Measurements from ENCODE around the gene ANKS1B. TPM values are rescaled to one million over a fixed set of nuclear protein-coding genes. Genes with fewer than 3 reads are reported as not detected.

The ANKS1B gene
- total RNA-seq, 1 experiment from 2014 or later = 0.61 TPM

DNA sequence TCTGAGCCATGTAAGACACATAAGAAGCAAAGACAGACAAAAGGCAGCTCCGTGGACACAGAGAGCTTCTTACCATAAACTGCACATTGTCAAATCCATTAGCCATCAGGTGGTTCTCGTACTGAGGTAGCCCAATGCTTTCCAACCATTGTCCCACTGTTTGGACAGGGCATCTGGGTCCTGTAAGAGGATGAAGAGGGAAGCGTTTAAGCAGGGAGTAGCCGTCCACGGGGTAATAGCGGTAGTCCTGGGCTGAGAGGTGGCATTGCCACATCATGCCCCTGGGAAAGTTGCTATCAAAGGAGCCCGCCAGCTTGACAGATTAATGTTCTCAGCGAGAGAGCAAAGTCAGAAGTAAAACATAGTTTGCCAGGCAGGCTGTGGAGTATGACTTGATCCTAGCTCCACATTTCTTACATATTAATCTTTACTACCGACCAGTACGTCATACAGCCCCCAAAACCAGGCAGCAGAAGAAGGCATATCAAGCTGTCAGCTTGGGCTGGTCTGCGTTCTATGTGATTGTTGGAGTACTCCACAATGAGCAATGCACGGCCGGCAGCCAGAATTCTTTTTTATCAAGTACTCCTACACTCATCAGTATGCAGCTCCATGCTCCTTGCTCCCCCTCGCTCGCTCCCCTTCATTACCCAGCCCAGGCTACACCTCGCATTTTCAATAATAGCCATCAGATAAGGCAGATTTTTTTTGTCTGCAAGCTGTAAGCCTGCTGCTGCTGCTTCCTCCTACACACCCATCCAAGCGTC lies 830.3 kb downstream of the ANKS1B start:
- no peaks in the 10 kb centered on the region for H3K27me3 ChIP-seq (replicated peaks; ENCODE audit: control insufficient read depth, insufficient read depth, low read length)
- ChIA-PET POLR2A (no interaction called here), CTCF (no interaction called here)
- H3K4me3 ChIP-seq (ENCODE audit: low read depth, low read length) = no peak overlapping the region
- no peak for DNase-seq
- BruUV-seq (replicated peaks) = no TSS peak
- Mint-ChIP-seq H3K36me3 (ENCODE audit: insufficient read depth, unreplicated experiment) (no peaks in the 10 kb centered on the region), H3K27ac (ENCODE audit: unreplicated experiment) (no peak overlapping the region), H3K4me3 (ENCODE audit: unreplicated experiment) (no peak overlapping the region), H3K9me3 (ENCODE audit: unreplicated experiment) (no peaks in the 10 kb centered on the region), H3K27me3 (ENCODE audit: insufficient read depth, unreplicated experiment) (peaks cover 7% of the 10 kb centered on the region), H3K4me1 (ENCODE audit: low read depth, unreplicated experiment) (no peaks in the 10 kb centered on the region)
- H3K4me1 ChIP-seq = no peaks in the 10 kb centered on the region
- intact Hi-C loops (cut with micrococcal nuclease; ENCODE audit: unreplicated experiment) = no loop called here
- H3K9me3 ChIP-seq = no peaks in the 10 kb centered on the region
- TF ChIP-seq, protein P1, sequence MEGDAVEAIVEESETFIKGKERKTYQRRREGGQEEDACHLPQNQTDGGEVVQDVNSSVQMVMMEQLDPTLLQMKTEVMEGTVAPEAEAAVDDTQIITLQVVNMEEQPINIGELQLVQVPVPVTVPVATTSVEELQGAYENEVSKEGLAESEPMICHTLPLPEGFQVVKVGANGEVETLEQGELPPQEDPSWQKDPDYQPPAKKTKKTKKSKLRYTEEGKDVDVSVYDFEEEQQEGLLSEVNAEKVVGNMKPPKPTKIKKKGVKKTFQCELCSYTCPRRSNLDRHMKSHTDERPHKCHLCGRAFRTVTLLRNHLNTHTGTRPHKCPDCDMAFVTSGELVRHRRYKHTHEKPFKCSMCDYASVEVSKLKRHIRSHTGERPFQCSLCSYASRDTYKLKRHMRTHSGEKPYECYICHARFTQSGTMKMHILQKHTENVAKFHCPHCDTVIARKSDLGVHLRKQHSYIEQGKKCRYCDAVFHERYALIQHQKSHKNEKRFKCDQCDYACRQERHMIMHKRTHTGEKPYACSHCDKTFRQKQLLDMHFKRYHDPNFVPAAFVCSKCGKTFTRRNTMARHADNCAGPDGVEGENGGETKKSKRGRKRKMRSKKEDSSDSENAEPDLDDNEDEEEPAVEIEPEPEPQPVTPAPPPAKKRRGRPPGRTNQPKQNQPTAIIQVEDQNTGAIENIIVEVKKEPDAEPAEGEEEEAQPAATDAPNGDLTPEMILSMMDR (IDR thresholded peaks at IDR 0.05; ENCODE audit: insufficient read depth in 1 of 2, low read depth in 1 of 2, low read length in 1 of 2, severe bottlenecking in 1 of 2, unreplicated experiment in 1 of 2) = no peak
- no peaks in the 10 kb centered on the region for H3K36me3 ChIP-seq (ENCODE audit: control insufficient read depth, insufficient read depth, low read length)

DNA sequence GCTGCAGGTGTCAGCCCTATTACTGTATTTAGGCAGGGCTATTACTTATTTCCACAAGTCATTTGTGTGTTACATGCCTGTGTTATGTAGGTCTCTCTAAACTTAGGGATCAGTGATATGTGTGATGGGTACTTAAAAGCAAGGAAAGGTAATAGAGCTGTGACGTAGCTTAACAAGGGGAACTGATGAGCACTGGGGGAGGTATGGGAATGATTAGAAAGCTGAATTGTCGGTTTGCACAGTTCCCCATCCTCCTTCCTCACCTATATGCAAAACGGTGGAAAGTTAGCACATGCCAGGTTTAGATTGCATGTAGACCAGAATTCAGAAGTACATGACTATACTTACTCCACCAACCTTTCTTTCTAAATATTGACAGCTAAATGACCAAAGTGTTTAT lies 831.4 kb downstream of the ANKS1B start:
- TF ChIP-seq, protein P1 (IDR thresholded peaks at IDR 0.05; ENCODE audit: insufficient read depth in 1 of 2, low read depth in 1 of 2, low read length in 1 of 2, severe bottlenecking in 1 of 2, unreplicated experiment in 1 of 2) = no peak
- CTCF ChIA-PET = no interaction called here
- no peaks in the 10 kb centered on the region for H3K9me3 Mint-ChIP-seq (ENCODE audit: unreplicated experiment)
- H3K27ac Mint-ChIP-seq (ENCODE audit: unreplicated experiment) = no peak overlapping the region
- POLR2A ChIA-PET = no interaction called here
- DNase-seq = no peak
- Histone ChIP-seq H3K4me1 (no peaks in the 10 kb centered on the region), H3K27me3 (replicated peaks; ENCODE audit: control insufficient read depth, insufficient read depth, low read length) (no peaks in the 10 kb centered on the region), H3K4me3 (ENCODE audit: low read depth, low read length) (no peak overlapping the region), H3K9me3 (no peaks in the 10 kb centered on the region), H3K36me3 (ENCODE audit: control insufficient read depth, insufficient read depth, low read length) (no peaks in the 10 kb centered on the region)
- H3K27me3 Mint-ChIP-seq (ENCODE audit: insufficient read depth, unreplicated experiment) = peaks cover 7% of the 10 kb centered on the region
- H3K36me3 Mint-ChIP-seq (ENCODE audit: insufficient read depth, unreplicated experiment) = no peaks in the 10 kb centered on the region
- intact Hi-C loops (cut with micrococcal nuclease; ENCODE audit: unreplicated experiment) = no loop called here
- H3K4me3 Mint-ChIP-seq (ENCODE audit: unreplicated experiment) = no peak overlapping the region
- H3K4me1 Mint-ChIP-seq (ENCODE audit: low read depth, unreplicated experiment) = no peaks in the 10 kb centered on the region
- no TSS peak for BruUV-seq (replicated peaks)

DNA sequence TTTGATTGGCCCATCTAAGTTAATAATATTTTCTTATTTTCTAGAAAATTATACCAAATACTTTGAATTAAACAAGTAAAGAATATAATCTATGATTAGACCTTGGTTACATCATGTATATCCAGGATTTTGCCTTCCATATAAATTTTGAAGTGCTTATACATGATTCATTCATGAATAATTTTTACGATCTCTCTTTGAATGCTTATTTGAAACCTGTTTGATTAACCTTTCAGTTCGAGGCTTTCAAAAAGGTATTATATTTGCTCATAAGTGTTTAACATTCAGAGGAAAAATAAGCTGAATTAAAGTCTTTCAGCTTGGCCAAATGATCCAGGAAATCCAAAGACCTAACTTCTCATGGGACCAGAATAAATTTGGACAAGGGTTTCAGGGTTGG lies 832.4 kb downstream of the ANKS1B start:
- no peaks in the 10 kb centered on the region for H3K9me3 Mint-ChIP-seq (ENCODE audit: unreplicated experiment)
- H3K36me3 ChIP-seq (ENCODE audit: control insufficient read depth, insufficient read depth, low read length) = no peaks in the 10 kb centered on the region
- H3K4me1 ChIP-seq = no peaks in the 10 kb centered on the region
- DNase-seq = no peak
- H3K4me3 ChIP-seq (ENCODE audit: low read depth, low read length) = no peak overlapping the region
- no TSS peak for BruUV-seq (replicated peaks)
- ChIA-PET POLR2A (no interaction called here), CTCF (no interaction called here)
- no peaks in the 10 kb centered on the region for H3K9me3 ChIP-seq
- no peak overlapping the region for H3K4me3 Mint-ChIP-seq (ENCODE audit: unreplicated experiment)
- intact Hi-C loops (cut with micrococcal nuclease; ENCODE audit: unreplicated experiment) = no loop called here
- TF ChIP-seq, protein P1 (IDR thresholded peaks at IDR 0.05; ENCODE audit: insufficient read depth in 1 of 2, low read depth in 1 of 2, low read length in 1 of 2, severe bottlenecking in 1 of 2, unreplicated experiment in 1 of 2) = no peak
- no peaks in the 10 kb centered on the region for H3K4me1 Mint-ChIP-seq (ENCODE audit: low read depth, unreplicated experiment)
- no peaks in the 10 kb centered on the region for H3K36me3 Mint-ChIP-seq (ENCODE audit: insufficient read depth, unreplicated experiment)
- H3K27ac Mint-ChIP-seq (ENCODE audit: unreplicated experiment) = no peak overlapping the region
- H3K27me3 ChIP-seq (replicated peaks; ENCODE audit: control insufficient read depth, insufficient read depth, low read length) = no peaks in the 10 kb centered on the region
- peaks cover 7% of the 10 kb centered on the region for H3K27me3 Mint-ChIP-seq (ENCODE audit: insufficient read depth, unreplicated experiment)

All from Caco-2 (cell line).